ENCODE data around the gene IFI30. TPM values are rescaled to one million over a fixed set of nuclear protein-coding genes. Genes with fewer than 3 reads are reported as not detected.

Gene IFI30
- total and polyA plus RNA-seq, 2 experiments from 2014 or later = 27.4 to 34.4 TPM

GRCh38 chr19:18123819-18124218, 49.8 kb upstream of the IFI30 start (continued):
- TF ChIP-seq ZNF462 (CRISPR knock-in tag; IDR thresholded peaks at IDR 0.05) = no peak
- TF ChIP-seq CTCF (conservative IDR thresholded peaks at IDR 0.05; ENCODE audit: low read depth in 2 of 2) = no peak
- TF ChIP-seq POLR2AphosphoS5 (IDR thresholded peaks at IDR 0.05; ENCODE audit: low read depth) = no peak
- no peak for TF ChIP-seq ZNF331 (CRISPR knock-in tag; IDR thresholded peaks at IDR 0.05; ENCODE audit: low read depth)
- TF ChIP-seq STAT1 (IDR thresholded peaks at IDR 0.05; ENCODE audit: unreplicated experiment) = no peak

GRCh38 chr19:18126097-18126496, 47.5 kb upstream of the IFI30 start:
- no peak for ATAC-seq
- TF ChIP-seq CREB1 (CRISPR knock-in tag; IDR thresholded peaks at IDR 0.05; ENCODE audit: low read depth) (no peak), POLR2AphosphoS5 (IDR thresholded peaks at IDR 0.05; ENCODE audit: low read depth) (no peak), NANOG (IDR thresholded peaks at IDR 0.05; ENCODE audit: borderline replicate concordance) (no peak), EZH2 (IDR thresholded peaks at IDR 0.05; ENCODE audit: low read depth, unreplicated experiment) (no peak), ETS1 (IDR thresholded peaks at IDR 0.05) (no peak)

More at GRCh38 chr19:18126097-18126496, 47.5 kb upstream of the IFI30 start:
- H3K79me2 ChIP-seq (replicated peaks; ENCODE audit: insufficient read depth) = no peaks in the 10 kb centered on the region
- H3K4me2 ChIP-seq = no peak overlapping the region
- Mint-ChIP-seq H3K36me3 (ENCODE audit: low read depth) (peaks cover 26% of the 10 kb centered on the region), H3K27ac (no peak overlapping the region), H3K4me1 (no peaks in the 10 kb centered on the region), H3K9me3 (peaks cover 3% of the 10 kb centered on the region; the same call in 1 of the 3 replicates), H3K4me3 (no peak overlapping the region), H3K27me3 (ENCODE audit: insufficient read depth, low read depth, poor library complexity) (peaks cover 6% of the 10 kb centered on the region)
- H3K4me1 ChIP-seq (ENCODE audit: insufficient read depth) = no peaks in the 10 kb centered on the region
- DNase-seq (ENCODE audit: low spot score) = no peak
- H3K27ac ChIP-seq (ENCODE audit: low read depth) = no peak overlapping the region
- no peak overlapping the region for H2AFZ ChIP-seq
- H3K36me3 ChIP-seq (ENCODE audit: insufficient read depth) = no peaks in the 10 kb centered on the region; the same call in 1 of the 2 replicates
- H3K4me3 ChIP-seq = no peak overlapping the region
- no peaks in the 10 kb centered on the region for H3K27me3 ChIP-seq (ENCODE audit: insufficient read depth)
- no peaks in the 10 kb centered on the region for H3K9me2 ChIP-seq (ENCODE audit: insufficient read depth)
- no peaks in the 10 kb centered on the region for H3F3A ChIP-seq (replicated peaks; ENCODE audit: low read depth)
- 0 out of 2 replicates have a peak, but pooled peaks cover 3% of the 10 kb centered on the region for H4K20me1 ChIP-seq (replicated peaks; ENCODE audit: insufficient read depth)

All from GM23338 (cell line).